GM18873 (cell line): ENCODE results near the gene SLC23A1.
"Not testable (repeated sequence)": the region's sequence is repeated elsewhere in the genome, so short reads cannot be mapped to it uniquely, and the experiment has no call there.

ENCODE experiments used
- ATAC-seq: cut with Tn5 transposase; IDR thresholded peaks from one replicate; pipeline ENCODE4 v1.9.1; 2021; ENCODE audit warnings: mild to moderate bottlenecking, moderate library complexity, moderate number of reproducible peaks; ENCODE audit not compliant: unreplicated experiment, low FRiP score

Gene SLC23A1

GRCh38 chr5:139374909-139375308, 8.2 kb downstream of the SLC23A1 start:
- no peak for ATAC-seq

- no peak for ATAC-seq
Observed at GRCh38 chr5:139371482-139372435, 11.3 kb downstream of the SLC23A1 start.

- no peak for ATAC-seq
Observed at GRCh38 chr5:139369181-139369580, 13.9 kb downstream of the SLC23A1 start.

GRCh38 chr5:139368613-139369012, 14.5 kb downstream of the SLC23A1 start:
- no peak for ATAC-seq

- ATAC-seq = no peak
Observed at GRCh38 chr5:139364466-139364865, 18.6 kb downstream of the SLC23A1 start.

GRCh38 chr5:139363937-139364336, 19.2 kb downstream of the SLC23A1 start:
- ATAC-seq = no peak

- no peak for ATAC-seq
Observed at GRCh38 chr5:139361835-139362429, 21.2 kb downstream of the SLC23A1 start.

- ATAC-seq = no peak
Observed at GRCh38 chr5:139360384-139360783, 22.7 kb downstream of the SLC23A1 start.

GRCh38 chr5:139358064-139358463, 25.0 kb downstream of the SLC23A1 start:
- no peak for ATAC-seq

GRCh38 chr5:139355900-139356299, 27.2 kb downstream of the SLC23A1 start:
- not testable (repeated sequence) for ATAC-seq

GRCh38 chr5:139354186-139354585, 28.9 kb downstream of the SLC23A1 start:
- ATAC-seq = no peak

GRCh38 chr5:139347863-139348262, 35.2 kb downstream of the SLC23A1 start:
- not testable (repeated sequence) for ATAC-seq

GRCh38 chr5:139345442-139345841, 37.7 kb downstream of the SLC23A1 start:
- not testable (repeated sequence) for ATAC-seq

GRCh38 chr5:139344177-139344576, 38.9 kb downstream of the SLC23A1 start:
- no peak for ATAC-seq

GRCh38 chr5:139343476-139343875, 39.6 kb downstream of the SLC23A1 start:
- no peak for ATAC-seq

GRCh38 chr5:139342423-139342723, 40.7 kb downstream of the SLC23A1 start:
- no peak for ATAC-seq

GRCh38 chr5:139341689-139342422, 41.2 kb downstream of the SLC23A1 start, which contains the start of gene PAIP2:
TSS of gene PAIP2 (plus strand) at chr5:139341854. CDS start at chr5:139363785, 21,931 bp downstream.
- peak; percentile 87 for ATAC-seq

- no peak for ATAC-seq
Observed at GRCh38 chr5:139341187-139341688, 41.9 kb downstream of the SLC23A1 start.

- no peak for ATAC-seq
Observed at GRCh38 chr5:139340051-139340450, 43.0 kb downstream of the SLC23A1 start.

GRCh38 chr5:139335811-139336210, 47.3 kb downstream of the SLC23A1 start:
- ATAC-seq = no peak
